Activated CD4-positive, alpha-beta memory T cell treated with anti-CD3 and anti-CD28 coated beads for 36 hours (primary cell): ENCODE results near the gene IRX1. TPM values are rescaled to one million over a fixed set of nuclear protein-coding genes. Genes with fewer than 3 reads are reported as not detected.

Source experiments
- CTCF ChIA-PET: fragments of 350-600 bp; sonication (Branson Sonifier 250); formaldehyde crosslinking; loops from one replicate; lab custom pipeline; 2021; ENCODE audit warnings: antibody characterized with exemption, inconsistent platforms; lab: Charles Lee
- POLR2A ChIA-PET: fragments of 350-600 bp; sonication (Branson Sonifier 250); formaldehyde crosslinking; loops from one replicate; lab custom pipeline; 2021; ENCODE audit warnings: antibody characterized with exemption; lab: Charles Lee
- DNase-seq: peaks from one replicate; pipeline ENCODE4 v3.0.0-alpha.2; 2020
- H3K27ac Mint-ChIP-seq: one replicate; pipeline ENCODE4 v1.8.0; 2021; ENCODE audit warnings: mixed read lengths
- H3K27me3 Mint-ChIP-seq: one replicate; pipeline ENCODE4 v1.8.0; 2021; ENCODE audit warnings: mixed read lengths
- H3K36me3 Mint-ChIP-seq: one replicate; pipeline ENCODE4 v1.8.0; 2021; ENCODE audit warnings: mixed read lengths
- H3K4me1 Mint-ChIP-seq: one replicate; pipeline ENCODE4 v1.8.0; 2021; ENCODE audit warnings: low read depth, mixed read lengths
- H3K4me3 Mint-ChIP-seq: one replicate; pipeline ENCODE4 v1.8.0; 2021; ENCODE audit warnings: mild to moderate bottlenecking, mixed read lengths
- H3K9me3 Mint-ChIP-seq: one replicate; pipeline ENCODE4 v1.8.0; 2021; ENCODE audit warnings: mixed read lengths
- intact Hi-C: fragments of 100-400 bp; cut with micrococcal nuclease; formaldehyde crosslinking; loops from one replicate; pipeline ENCODE4 v1.15.1; 2023
- total RNA-seq, 2 experiments: library from RNA; stranded (reverse); gene quantifications; one replicate each; pipeline ENCODE4 v1.2.3, GENCODE V29; 2021

Gene IRX1
- total RNA-seq, 2 experiments from 2014 or later: not detected

DNA sequence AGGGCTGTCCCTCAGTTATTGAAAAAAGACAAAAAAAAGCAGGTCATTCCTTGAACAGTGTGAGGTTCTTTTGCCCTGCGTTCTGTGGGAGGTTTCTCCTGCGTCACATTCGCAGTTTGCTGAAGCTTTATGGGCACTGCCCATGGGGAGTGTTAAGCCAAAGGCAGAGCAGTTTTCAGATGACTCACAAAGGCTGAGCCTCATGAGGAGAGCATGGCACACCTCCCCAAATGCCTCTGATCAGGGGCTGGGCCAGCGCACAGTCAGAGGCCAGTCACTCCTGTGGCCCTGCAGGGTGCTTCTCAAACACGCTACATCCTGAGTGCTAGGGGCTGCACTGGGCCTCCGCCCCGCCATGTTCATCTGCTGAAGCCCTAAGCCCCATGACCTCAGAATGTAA lies 38.4 kb downstream of the IRX1 start:
- no peaks in the 10 kb centered on the region for H3K4me1 Mint-ChIP-seq
- H3K36me3 Mint-ChIP-seq: no peaks in the 10 kb centered on the region
- H3K4me3 Mint-ChIP-seq: no peak overlapping the region
- H3K27ac Mint-ChIP-seq: no peak overlapping the region
- POLR2A ChIA-PET: no interaction called here
- CTCF ChIA-PET: interaction anchor here (0.6 kb wide), 1 partner anchor 28 kb away, joined by 3 read pairs; no protein-coding TSS in a partner anchor
- no peaks in the 10 kb centered on the region for H3K27me3 Mint-ChIP-seq
- intact Hi-C loops: no loop called here
- no peak for DNase-seq
- H3K9me3 Mint-ChIP-seq: peaks cover 2% of the 10 kb centered on the region

GRCh38 chr5:3639175-3639574 lies 43.5 kb downstream of the IRX1 start:
- Mint-ChIP-seq H3K27me3 (no peaks in the 10 kb centered on the region), H3K4me3 (no peak overlapping the region), H3K27ac (no peak overlapping the region), H3K36me3 (no peaks in the 10 kb centered on the region), H3K9me3 (peaks cover 2% of the 10 kb centered on the region), H3K4me1 (no peaks in the 10 kb centered on the region)
- intact Hi-C loops: no loop called here
- ChIA-PET CTCF (no interaction called here), POLR2A (no interaction called here)
- no peak for DNase-seq

DNA sequence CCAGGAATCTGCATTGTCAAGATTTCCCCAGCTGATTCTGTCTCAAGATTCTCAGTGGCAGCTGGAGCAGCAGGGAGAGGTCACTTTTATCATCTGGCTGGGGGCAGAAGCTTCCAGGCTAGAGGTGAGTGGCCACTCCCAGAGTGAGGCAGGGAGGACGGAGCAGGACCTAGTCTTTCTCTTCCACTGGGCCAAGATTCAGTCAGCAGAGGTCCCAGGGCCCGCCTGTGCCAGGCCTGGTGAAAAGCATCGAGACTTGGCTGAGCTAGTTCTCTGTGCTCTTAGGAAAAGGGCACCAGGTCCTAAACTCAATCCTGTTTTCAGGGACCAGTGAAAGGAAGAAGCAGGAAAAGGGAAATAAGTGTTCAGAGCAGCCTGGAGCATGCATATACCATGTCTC lies 46.6 kb downstream of the IRX1 start:
- CTCF ChIA-PET: no interaction called here
- Mint-ChIP-seq H3K36me3 (no peaks in the 10 kb centered on the region), H3K4me1 (no peaks in the 10 kb centered on the region)

GRCh38 chr5:3650320-3650719 lies 54.7 kb downstream of the IRX1 start:
- H3K36me3 Mint-ChIP-seq: no peaks in the 10 kb centered on the region
- DNase-seq: no peak
- H3K4me1 Mint-ChIP-seq: no peaks in the 10 kb centered on the region
- no peak overlapping the region for H3K4me3 Mint-ChIP-seq
- ChIA-PET POLR2A (no interaction called here), CTCF (no interaction called here)
- H3K27ac Mint-ChIP-seq: no peak overlapping the region
- intact Hi-C loops: no loop called here
- H3K27me3 Mint-ChIP-seq: no peaks in the 10 kb centered on the region
- H3K9me3 Mint-ChIP-seq: peaks cover 9% of the 10 kb centered on the region

More for the DNA sequence above, 46.6 kb downstream of the IRX1 start:
- Mint-ChIP-seq H3K27me3 (no peaks in the 10 kb centered on the region), H3K9me3 (peaks cover 2% of the 10 kb centered on the region), H3K4me3 (no peak overlapping the region), H3K27ac (no peak overlapping the region)
- POLR2A ChIA-PET: no interaction called here
- intact Hi-C loops: no loop called here
- DNase-seq: no peak

DNA sequence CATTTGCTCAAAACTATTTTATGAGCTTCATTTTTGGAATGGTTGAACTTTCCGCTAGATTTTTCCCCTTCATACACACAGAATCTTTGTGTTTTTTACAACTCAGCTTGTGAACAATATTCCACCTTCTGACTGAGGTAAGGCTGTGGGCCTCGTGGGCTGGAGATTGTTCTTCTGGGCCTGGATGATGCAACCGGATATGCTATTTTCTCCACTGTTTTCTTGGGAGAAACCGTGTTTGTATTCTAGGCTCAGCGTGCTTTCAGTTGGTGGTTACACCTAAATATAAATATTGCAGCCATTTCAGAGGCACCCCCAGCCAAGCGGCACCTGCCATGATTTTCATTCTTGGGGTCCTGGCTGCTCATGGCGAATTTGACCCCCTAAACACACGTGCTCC lies 55.2 kb downstream of the IRX1 start:
- no peaks in the 10 kb centered on the region for H3K4me1 Mint-ChIP-seq
- no peak overlapping the region for H3K4me3 Mint-ChIP-seq
- CTCF ChIA-PET: no interaction called here
- DNase-seq: no peak
- intact Hi-C loops: no loop called here
- POLR2A ChIA-PET: no interaction called here
- H3K27ac Mint-ChIP-seq: no peak overlapping the region
- H3K9me3 Mint-ChIP-seq: peaks cover 9% of the 10 kb centered on the region
- H3K36me3 Mint-ChIP-seq: no peaks in the 10 kb centered on the region
- H3K27me3 Mint-ChIP-seq: no peaks in the 10 kb centered on the region
